Nephron (organoid): ENCODE data around the gene ADCY7.

ENCODE experiments used
- H3K27ac Mint-ChIP-seq, 3 experiments: 2 replicates each; pipeline ENCODE4 v1.8.0; 2020; ENCODE audit warnings: mixed read lengths in 3 of 3, mild to moderate bottlenecking in 2 of 3, moderate library complexity in 1 of 3
- H3K27me3 Mint-ChIP-seq: 2 replicates; pipeline ENCODE4 v1.8.0; 2021; ENCODE audit warnings: low read depth, mild to moderate bottlenecking, moderate library complexity, mixed read lengths
- H3K36me3 Mint-ChIP-seq: 2 replicates; pipeline ENCODE4 v1.8.0; 2020; ENCODE audit warnings: low read depth, mixed read lengths
- H3K4me1 Mint-ChIP-seq: 2 replicates; pipeline ENCODE4 v1.8.0; 2020; ENCODE audit warnings: mixed read lengths
- H3K4me3 Mint-ChIP-seq, 3 experiments: 2 replicates each; pipeline ENCODE4 v1.8.0; 2020; ENCODE audit warnings: mild to moderate bottlenecking in 3 of 3, mixed read lengths in 3 of 3, moderate library complexity in 2 of 3
- H3K9me3 Mint-ChIP-seq: 2 replicates; pipeline ENCODE4 v1.8.0; 2020; ENCODE audit warnings: mixed read lengths
- TF ChIP-seq, protein P1 (sequence below), 3 experiments: fragments of 200-600 bp; sonication (generic); IDR thresholded peaks; one replicate each; pipeline ENCODE4 v1.5.0; 2021; ENCODE audit warnings: antibody characterized with exemption in 3 of 3; ENCODE audit not compliant: unreplicated experiment in 3 of 3

The ADCY7 gene

DNA sequence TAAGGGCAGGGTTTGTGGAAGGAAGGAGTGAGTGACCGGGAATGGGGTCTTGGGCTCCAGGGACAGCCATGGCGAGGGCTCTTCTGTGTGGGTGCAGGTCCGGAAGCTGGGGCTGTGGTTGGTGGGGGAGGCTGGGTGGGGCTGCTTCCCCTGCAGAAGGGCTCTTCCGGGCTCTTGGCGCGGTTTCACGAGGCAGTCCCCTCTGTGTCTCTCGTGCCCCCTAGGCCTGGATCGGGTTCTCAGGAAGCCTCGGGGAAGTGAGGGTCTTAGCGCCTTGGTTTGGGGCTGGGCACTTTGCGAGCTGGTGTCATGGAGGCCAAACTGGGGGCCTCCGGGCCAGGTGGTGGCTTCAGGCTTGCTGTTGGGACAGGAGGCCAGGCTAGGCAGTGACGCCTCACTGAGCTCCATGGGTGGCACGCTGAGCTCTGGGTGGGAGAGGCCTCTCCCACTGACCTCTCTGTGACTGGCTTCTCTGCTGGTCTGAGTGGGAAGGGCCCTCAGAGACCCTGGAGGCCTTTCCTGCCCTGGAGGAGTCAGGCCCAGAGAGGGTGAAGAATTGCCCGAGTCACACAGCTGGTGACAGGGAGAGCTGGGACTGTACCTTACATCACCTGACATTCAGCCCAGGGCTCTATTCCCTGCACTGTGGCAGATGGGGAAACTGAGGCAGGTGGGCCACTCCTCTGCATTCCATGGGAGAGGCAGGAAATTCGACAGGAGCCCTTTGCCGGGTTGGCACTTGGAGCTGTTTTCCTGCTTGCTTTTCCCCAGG, 8.2 kb downstream of the ADCY7 start:
- Mint-ChIP-seq H3K9me3 (peaks cover 3% of the 10 kb centered on the region), H3K27me3 (peaks cover 4% of the 10 kb centered on the region), H3K36me3 (no peaks in the 10 kb centered on the region), H3K4me3 (no peak overlapping the region), H3K4me1 (no peaks in the 10 kb centered on the region), H3K27ac (no peak overlapping the region)
- TF ChIP-seq, protein P1, sequence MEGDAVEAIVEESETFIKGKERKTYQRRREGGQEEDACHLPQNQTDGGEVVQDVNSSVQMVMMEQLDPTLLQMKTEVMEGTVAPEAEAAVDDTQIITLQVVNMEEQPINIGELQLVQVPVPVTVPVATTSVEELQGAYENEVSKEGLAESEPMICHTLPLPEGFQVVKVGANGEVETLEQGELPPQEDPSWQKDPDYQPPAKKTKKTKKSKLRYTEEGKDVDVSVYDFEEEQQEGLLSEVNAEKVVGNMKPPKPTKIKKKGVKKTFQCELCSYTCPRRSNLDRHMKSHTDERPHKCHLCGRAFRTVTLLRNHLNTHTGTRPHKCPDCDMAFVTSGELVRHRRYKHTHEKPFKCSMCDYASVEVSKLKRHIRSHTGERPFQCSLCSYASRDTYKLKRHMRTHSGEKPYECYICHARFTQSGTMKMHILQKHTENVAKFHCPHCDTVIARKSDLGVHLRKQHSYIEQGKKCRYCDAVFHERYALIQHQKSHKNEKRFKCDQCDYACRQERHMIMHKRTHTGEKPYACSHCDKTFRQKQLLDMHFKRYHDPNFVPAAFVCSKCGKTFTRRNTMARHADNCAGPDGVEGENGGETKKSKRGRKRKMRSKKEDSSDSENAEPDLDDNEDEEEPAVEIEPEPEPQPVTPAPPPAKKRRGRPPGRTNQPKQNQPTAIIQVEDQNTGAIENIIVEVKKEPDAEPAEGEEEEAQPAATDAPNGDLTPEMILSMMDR (IDR thresholded peaks at IDR 0.05; ENCODE audit: unreplicated experiment in 3 of 3) = no peak

DNA sequence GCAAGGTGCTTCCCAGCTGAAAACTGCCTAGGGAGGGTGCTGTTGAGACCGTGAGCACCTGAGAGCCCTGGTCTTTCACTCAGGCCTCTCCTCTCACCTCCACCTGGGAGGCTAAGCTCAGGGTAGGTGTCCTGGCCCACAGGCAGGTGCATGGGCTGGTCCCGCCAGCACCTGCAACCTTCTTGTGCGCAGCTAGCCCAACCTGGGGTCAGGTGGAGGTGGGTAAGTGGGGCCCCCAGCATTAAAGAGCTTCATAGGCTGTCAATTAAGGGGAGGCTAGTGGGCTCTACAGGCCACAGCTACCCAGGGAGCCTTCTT, 8.7 kb downstream of the ADCY7 start:
- Mint-ChIP-seq H3K9me3 (peaks cover 3% of the 10 kb centered on the region), H3K36me3 (no peaks in the 10 kb centered on the region), H3K27ac (no peak overlapping the region), H3K27me3 (peaks cover 4% of the 10 kb centered on the region), H3K4me1 (no peaks in the 10 kb centered on the region), H3K4me3 (no peak overlapping the region)
- TF ChIP-seq, protein P1 (IDR thresholded peaks at IDR 0.05; ENCODE audit: unreplicated experiment in 3 of 3) = no peak

DNA sequence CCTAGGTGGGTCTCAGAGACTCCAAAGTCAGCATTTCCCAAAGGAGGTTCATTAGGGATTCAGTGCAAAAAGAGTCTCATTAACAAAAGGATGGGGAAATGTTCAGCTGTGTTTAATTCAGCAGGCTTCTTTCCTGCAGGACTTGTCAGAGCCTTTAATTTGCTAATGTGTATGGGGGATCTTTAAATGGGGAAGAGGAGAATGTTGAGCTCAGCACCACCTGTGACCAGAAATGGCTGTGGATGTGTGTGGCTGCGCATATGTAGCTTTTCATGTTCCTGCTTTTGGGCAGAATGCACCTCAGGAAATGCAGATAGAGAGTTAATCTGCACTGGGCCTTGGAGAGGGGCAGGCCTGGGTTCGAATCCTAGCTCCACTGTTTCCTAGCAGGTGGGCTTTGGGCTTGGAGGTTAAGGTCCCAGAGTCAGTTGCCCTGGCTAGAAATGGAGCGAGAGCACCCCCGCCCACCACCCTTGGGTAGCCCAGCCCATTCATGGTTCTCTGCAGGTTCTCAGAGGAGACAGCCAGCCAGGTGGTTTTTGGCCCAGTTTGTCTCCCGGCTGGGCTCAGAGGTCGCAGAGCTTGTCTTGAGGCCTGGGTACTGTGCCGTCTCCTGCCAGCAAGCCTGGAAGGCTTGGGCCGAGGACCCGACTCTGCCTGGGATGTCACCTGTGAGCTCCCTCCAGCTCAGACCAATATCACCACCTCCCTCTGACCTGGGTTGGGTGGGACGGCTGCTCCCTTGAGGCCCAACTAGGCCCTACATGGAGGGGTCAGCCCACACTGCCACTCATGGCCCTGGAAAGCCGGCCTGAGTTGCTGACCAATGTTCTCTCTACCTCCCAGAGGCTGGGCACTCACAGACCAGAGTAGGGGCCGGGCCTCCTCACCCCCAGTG, 9.3 kb downstream of the ADCY7 start:
- Mint-ChIP-seq H3K36me3 (no peaks in the 10 kb centered on the region), H3K4me3 (no peak overlapping the region), H3K4me1 (no peaks in the 10 kb centered on the region), H3K9me3 (peaks cover 3% of the 10 kb centered on the region), H3K27me3 (peaks cover 4% of the 10 kb centered on the region), H3K27ac (no peak overlapping the region)
- TF ChIP-seq, protein P1 (IDR thresholded peaks at IDR 0.05; ENCODE audit: unreplicated experiment in 3 of 3) = no peak

DNA sequence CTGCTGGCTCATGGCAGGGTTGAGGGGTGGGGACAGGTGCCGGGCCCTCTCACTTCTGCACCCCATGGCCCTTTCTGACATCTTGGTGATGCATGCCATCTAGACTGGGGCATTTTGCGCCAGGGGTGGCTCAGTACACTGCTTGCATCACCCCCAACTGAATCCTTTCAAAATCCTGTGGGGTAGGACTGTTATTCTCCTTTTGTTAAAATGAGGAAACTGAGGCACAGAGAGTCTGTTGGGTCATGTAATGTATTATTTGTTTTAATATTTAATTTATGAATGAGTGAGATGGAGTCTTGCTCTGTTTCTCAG, 9.9 kb downstream of the ADCY7 start:
- H3K36me3 Mint-ChIP-seq = no peaks in the 10 kb centered on the region
- TF ChIP-seq, protein P1 (IDR thresholded peaks at IDR 0.05; ENCODE audit: unreplicated experiment in 3 of 3) = no peak
- H3K27me3 Mint-ChIP-seq = peaks cover 4% of the 10 kb centered on the region
- peaks cover 3% of the 10 kb centered on the region for H3K9me3 Mint-ChIP-seq
- H3K27ac Mint-ChIP-seq = no peak overlapping the region
- H3K4me3 Mint-ChIP-seq = no peak overlapping the region
- H3K4me1 Mint-ChIP-seq = no peaks in the 10 kb centered on the region

DNA sequence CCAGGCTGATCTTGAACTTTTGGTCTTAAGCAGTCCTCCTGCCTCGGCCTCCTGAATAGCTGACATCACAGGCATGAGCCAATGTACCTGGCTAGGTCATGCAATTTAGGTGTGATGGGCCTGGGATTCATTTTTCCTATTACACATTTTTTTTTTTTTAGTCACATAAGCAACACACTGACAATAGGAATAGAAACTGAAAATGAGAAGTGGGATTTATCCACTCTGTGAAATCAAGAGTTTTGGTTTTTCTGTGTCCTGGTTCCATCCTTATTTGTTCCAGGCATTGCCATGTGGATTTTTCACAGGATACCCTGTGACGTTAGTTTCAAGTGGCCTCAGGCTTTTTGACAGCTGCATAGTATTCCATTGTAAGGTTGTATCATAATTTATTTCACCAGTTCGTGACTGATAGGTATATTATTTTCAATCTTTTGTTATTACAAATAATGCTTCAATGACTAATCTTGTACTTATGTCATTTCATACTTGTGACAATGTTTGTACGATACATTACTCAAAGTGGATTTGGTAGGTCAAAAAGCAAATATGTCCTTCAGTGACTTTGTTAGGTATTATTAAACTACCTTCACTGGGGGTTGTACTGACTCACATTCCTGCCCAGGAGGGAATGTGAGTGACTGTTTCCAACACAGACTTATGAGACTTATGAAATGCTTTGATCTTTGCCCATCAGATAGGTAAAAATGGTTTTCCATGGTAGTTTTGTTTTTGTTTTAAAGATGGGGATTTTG, 10.6 kb downstream of the ADCY7 start:
- H3K4me3 Mint-ChIP-seq = no peak overlapping the region
- H3K27me3 Mint-ChIP-seq = peaks cover 4% of the 10 kb centered on the region
- TF ChIP-seq, protein P1 (IDR thresholded peaks at IDR 0.05; ENCODE audit: unreplicated experiment in 3 of 3) = no peak
- no peak overlapping the region for H3K27ac Mint-ChIP-seq
- H3K36me3 Mint-ChIP-seq = no peaks in the 10 kb centered on the region
- peaks cover 3% of the 10 kb centered on the region for H3K9me3 Mint-ChIP-seq
- no peaks in the 10 kb centered on the region for H3K4me1 Mint-ChIP-seq
